GM12878 (cell line): Measurements from ENCODE around the gene TADA2A. TPM values are rescaled to one million over a fixed set of nuclear protein-coding genes. Genes with fewer than 3 reads are reported as not detected.

Source experiments
- ATAC-seq: fragments of 200-7000 bp; cut with Tn5 transposase; 3 replicates; pipeline ENCODE4 v1.9.1; 2020; ENCODE audit warnings: mild to moderate bottlenecking, moderate library complexity
- BruUV-seq: library from RNA; stranded (reverse); fragments of 400-500 nt; replicated peaks from 2 replicates; lab custom pipeline; 2021; lab: Mats Ljungman, UMichigan
- CTCF ChIA-PET: fragments of 300-600 bp; sonication (Branson Sonifier 250); formaldehyde crosslinking; extraction: SDS; loops from one replicate; lab custom pipeline; 2021; ENCODE audit warnings: inconsistent platforms; lab: Yijun Ruan, JAX
- POLR2A ChIA-PET: fragments of 350-600 bp; formaldehyde crosslinking; extraction: SDS; loops from one replicate; lab custom pipeline; 2021; ENCODE audit warnings: inconsistent platforms; lab: Charles Lee
- RAD21 ChIA-PET: fragments of 300-600 bp; sonication (Branson Sonifier 250); formaldehyde crosslinking; loops from one replicate; lab custom pipeline; 2023; ENCODE audit warnings: antibody characterized with exemption; ENCODE audit not compliant: unreplicated experiment; lab: Charles Lee
- SMC1A ChIA-PET: fragments of 300-600 bp; sonication (Branson Sonifier 250); formaldehyde crosslinking; loops from one replicate; lab custom pipeline; 2023; ENCODE audit not compliant: unreplicated experiment, uncharacterized antibody; lab: Charles Lee
- DNase-seq: peaks from one replicate; pipeline ENCODE4 v3.0.0-alpha.2; 2011; ENCODE audit warnings: low read depth, low spot score
- FAIRE-seq: peaks from 3 replicates; lab custom pipeline; 2011; peaks lifted over from hg19 to GRCh38; lab: Jason Lieb, UNC
- H2AFZ ChIP-seq: 2 replicates; pipeline ENCODE4 v1.6.0; 2011; ENCODE audit warnings: low read depth, low read length, control low read depth; ENCODE audit not compliant: control insufficient read depth
- H3K27ac ChIP-seq: 2 replicates; pipeline ENCODE4 v1.5.1; 2011; ENCODE audit warnings: control low read depth; ENCODE audit not compliant: control insufficient read depth, insufficient read depth
- H3K27me3 ChIP-seq, 2 experiments: replicated peaks in 1 of 2; 2 replicates each; pipeline versions ENCODE4 v1.6.0 to v1.6.1; 2011; ENCODE audit warnings: low read length in 1 of 2; ENCODE audit not compliant: control insufficient read depth in 2 of 2, insufficient read depth in 2 of 2
- H3K36me3 ChIP-seq, 2 experiments: 2 replicates each; pipeline ENCODE4 v1.5.1; 2011; ENCODE audit warnings: low read length in 1 of 2; ENCODE audit not compliant: control insufficient read depth in 2 of 2, insufficient read depth in 2 of 2
- H3K4me1 ChIP-seq: 2 replicates; pipeline ENCODE4 v1.6.1; 2011; ENCODE audit warnings: mild to moderate bottlenecking, low read length, moderate library complexity, mixed read lengths; ENCODE audit not compliant: control insufficient read depth, insufficient read depth
- H3K4me2 ChIP-seq: 2 replicates; pipeline ENCODE4 v1.6.0; 2011; ENCODE audit warnings: control low read depth; ENCODE audit not compliant: control insufficient read depth, insufficient read depth
- H3K4me3 ChIP-seq: fragments of 200-600 bp; sonication (generic); 2 replicates; pipeline ENCODE4 v1.5.1; 2016
- H3K79me2 ChIP-seq: 2 replicates; pipeline ENCODE4 v1.6.0; 2011; ENCODE audit warnings: low read length; ENCODE audit not compliant: control insufficient read depth, insufficient read depth
- H3K9ac ChIP-seq: 2 replicates; pipeline ENCODE4 v1.8.0; 2011; ENCODE audit warnings: low read length, control low read depth, mixed read lengths; ENCODE audit not compliant: control insufficient read depth, insufficient read depth
- H3K9me3 ChIP-seq: replicated peaks from 3 replicates; pipeline ENCODE4 v1.5.1; 2011; ENCODE audit warnings: mild to moderate bottlenecking, low read length; ENCODE audit not compliant: control insufficient read depth, insufficient read depth
- H4K20me1 ChIP-seq: 2 replicates; pipeline ENCODE4 v1.6.0; 2011; ENCODE audit not compliant: control insufficient read depth, insufficient read depth
- ATF7 ChIP-seq: fragments of 450-650 bp; IDR thresholded peaks from 2 replicates; pipeline ENCODE4 v1.6.1; 2016; ENCODE audit warnings: low read depth, mild to moderate bottlenecking
- CBFB ChIP-seq: IDR thresholded peaks from 2 replicates; pipeline ENCODE4 v1.6.1; 2016; ENCODE audit warnings: antibody characterized with exemption, low read depth
- CBX5 ChIP-seq: sonication (generic); IDR thresholded peaks from 2 replicates; pipeline ENCODE4 v1.6.1; 2016; ENCODE audit warnings: low read depth, moderate library complexity, mild to moderate bottlenecking, inconsistent platforms
- E4F1 ChIP-seq: fragments of 450-650 bp; IDR thresholded peaks from 2 replicates; pipeline ENCODE4 v1.6.1; 2018; ENCODE audit warnings: borderline replicate concordance, mild to moderate bottlenecking; ENCODE audit not compliant: partially characterized antibody
- HSF1 ChIP-seq: fragments of 150-350 bp; IDR thresholded peaks from 2 replicates; pipeline ENCODE4 v1.6.1; 2014; ENCODE audit warnings: mild to moderate bottlenecking, low read depth, low read length
- IKZF2 ChIP-seq, 2 experiments: fragments of 450-650 bp; IDR thresholded peaks; 2 replicates each; pipeline ENCODE4 v1.6.1; 2017; ENCODE audit warnings: mild to moderate bottlenecking in 2 of 2, moderate library complexity in 2 of 2
- IRF4 ChIP-seq: IDR thresholded peaks from 2 replicates; pipeline ENCODE4 v1.6.1; 2011; ENCODE audit warnings: low read depth, low read length
- KAT2A ChIP-seq: conservative IDR thresholded peaks from 2 replicates; pipeline ENCODE4 v1.6.1; 2011; ENCODE audit warnings: low read depth, low read length; ENCODE audit not compliant: control insufficient read depth
- MTA2 ChIP-seq: fragments of 450-650 bp; IDR thresholded peaks from 2 replicates; pipeline ENCODE4 v1.6.1; 2016; ENCODE audit warnings: low read depth, mild to moderate bottlenecking, moderate library complexity
- RELA ChIP-seq: fragments of 450-650 bp; IDR thresholded peaks from 2 replicates; pipeline ENCODE4 v1.8.0; 2014; ENCODE audit warnings: borderline replicate concordance; ENCODE audit not compliant: partially characterized antibody
- SIN3A ChIP-seq: IDR thresholded peaks from 2 replicates; pipeline ENCODE4 v1.6.1; 2012; ENCODE audit warnings: low read depth, low read length, improper control_type of control experiment
- SMAD1 ChIP-seq: fragments of 450-650 bp; IDR thresholded peaks from 2 replicates; pipeline ENCODE4 v1.6.1; 2018; ENCODE audit warnings: mild to moderate bottlenecking, low read depth; ENCODE audit not compliant: partially characterized antibody
- SREBF2 ChIP-seq: IDR thresholded peaks from 2 replicates; pipeline ENCODE4 v1.6.1; 2012; ENCODE audit warnings: mild to moderate bottlenecking, low read length
- ZBTB4 ChIP-seq: fragments of 450-650 bp; formaldehyde crosslinking; IDR thresholded peaks from 2 replicates; pipeline ENCODE4 v1.4.0; 2022; ENCODE audit warnings: mild to moderate bottlenecking, moderate library complexity
- ZNF622 ChIP-seq: fragments of 450-650 bp; IDR thresholded peaks from 2 replicates; pipeline ENCODE4 v1.6.1; 2017; ENCODE audit warnings: mild to moderate bottlenecking, inconsistent platforms
- WGBS: methylation state at CpG from one replicate; pipeline ENCODE4 v1.1.6; 2016; ENCODE audit warnings: low lambda C conversion rate; ENCODE audit not compliant: insufficient replicate concordance, insufficient coverage; ENCODE audit errors: missing lambda C conversion rate; 5-methylcytosine and 5-hydroxymethylcytosine counted together
- in situ Hi-C: fragments of 300-500 bp; cut with MboI; formaldehyde crosslinking; loops from 9 replicates; pipeline ENCODE4 v1.14.3; 2018; ENCODE audit warnings: mixed read lengths
- intact Hi-C: fragments of 100-400 bp; cut with micrococcal nuclease; formaldehyde crosslinking; loops from one replicate; pipeline ENCODE4 v1.14.2; 2022; ENCODE audit not compliant: unreplicated experiment
- polyA plus RNA-seq, 11 experiments: library from polyadenylated mRNA; depleted of rRNA in 4 of 11; unstranded in 6 of 11; stranded (reverse) in 5 of 11; fragments of >200 nt; fragmentation: Nextera tagmentation in 4 of 11; fragmentation: Illumina TruSeq in 1 of 11; extraction: Ambion mirVana in 4 of 11; extraction: Trizol in 1 of 11; gene quantifications; 1 replicate in 1 of 11; 2 replicates in 10 of 11; pipeline versions ENCODE4 v1.2.1 to v1.2.3, GENCODE V29; 2011 to 2016; ENCODE audit warnings: inconsistent platforms in 2 of 11, missing spikeins in 2 of 11, low read depth in 1 of 11
- total RNA-seq, 4 experiments: library from RNA; depleted of rRNA in 3 of 4; stranded (reverse); fragments of >200 nt in 3 of 4; fragmentation: Illumina TruSeq in 1 of 4; extraction: Trizol in 1 of 4; gene quantifications; 2 replicates each; pipeline versions ENCODE4 v1.2.1 to v1.2.3, GENCODE V29; 2013 to 2021
- TF ChIP-seq, protein P1 (sequence below): IDR thresholded peaks from 2 replicates; pipeline ENCODE4 v1.6.1; 2012; ENCODE audit warnings: low read length, inconsistent platforms

The TADA2A gene
- total and polyA plus RNA-seq, 10 of the 15 experiments (the other 5 are each of a cell fraction or from before 2014, with no cell fraction given) = 19.6 to 43.8 (median 34.1) TPM

GRCh38 chr17:37518826-37519225 lies 112.1 kb downstream of the TADA2A start:
- Histone ChIP-seq H3K9ac (no peak overlapping the region), H3K27me3 (no peaks in the 10 kb centered on the region), H3K9me3 (no peaks in the 10 kb centered on the region), H3K79me2 (no peaks in the 10 kb centered on the region), H3K4me2 (no peak overlapping the region), H2AFZ (no peak overlapping the region), H3K27ac (no peak overlapping the region), H3K4me1 (no peaks in the 10 kb centered on the region), H3K36me3 (peaks cover 8 to 29% of the 10 kb centered on the region in 2 experiments), H4K20me1 (no peaks in the 10 kb centered on the region), H3K4me3 (no peak overlapping the region)
- ChIA-PET RAD21 (no interaction called here), CTCF (interaction anchor here (1.0 to 1.8 kb wide), 2 partner anchors 22 to 145 kb away, joined by 3 to 5 read pairs; no protein-coding TSS in a partner anchor), SMC1A (interaction anchor here (1.1 kb wide), 1 partner anchor 303 kb away, joined by 3 read pairs; no protein-coding TSS in a partner anchor), POLR2A (interaction anchor here (1.0 kb wide), 1 partner anchor 99 kb away, joined by 3 read pairs; no protein-coding TSS in a partner anchor)
- 91% methylated on average over 8 of the region's 8 CpGs for WGBS
- in situ Hi-C loops (loop anchor here (25.0 kb wide), 1 partner anchor 868 kb away; no protein-coding TSS in a partner anchor), intact Hi-C loops (no loop called here)
- ATAC-seq (no peak), FAIRE-seq (no peak), DNase-seq (no peak)
- BruUV-seq = no TSS peak
- TF ChIP-seq SMAD1 (no peak), MTA2 (no peak), IKZF2 (IDR thresholded peaks at IDR 0.05) (no peak), SREBF2 (no peak), IRF4 (no peak), CBFB (no peak), ZBTB4 (CRISPR knock-in tag) (no peak), SIN3A (no peak), E4F1 (no peak), CBX5 (no peak), KAT2A (no peak), ZNF622 (no peak), HSF1 (no peak), ATF7 (no peak), RELA (no peak)
- TF ChIP-seq, protein P1, sequence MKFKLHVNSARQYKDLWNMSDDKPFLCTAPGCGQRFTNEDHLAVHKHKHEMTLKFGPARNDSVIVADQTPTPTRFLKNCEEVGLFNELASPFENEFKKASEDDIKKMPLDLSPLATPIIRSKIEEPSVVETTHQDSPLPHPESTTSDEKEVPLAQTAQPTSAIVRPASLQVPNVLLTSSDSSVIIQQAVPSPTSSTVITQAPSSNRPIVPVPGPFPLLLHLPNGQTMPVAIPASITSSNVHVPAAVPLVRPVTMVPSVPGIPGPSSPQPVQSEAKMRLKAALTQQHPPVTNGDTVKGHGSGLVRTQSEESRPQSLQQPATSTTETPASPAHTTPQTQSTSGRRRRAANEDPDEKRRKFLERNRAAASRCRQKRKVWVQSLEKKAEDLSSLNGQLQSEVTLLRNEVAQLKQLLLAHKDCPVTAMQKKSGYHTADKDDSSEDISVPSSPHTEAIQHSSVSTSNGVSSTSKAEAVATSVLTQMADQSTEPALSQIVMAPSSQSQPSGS = no peak
